B cell (primary cell): ENCODE data around the gene ARHGAP40. TPM values are rescaled to one million over a fixed set of nuclear protein-coding genes. Genes with fewer than 3 reads are reported as not detected.

Experiments
- ATAC-seq: fragments of 200-7000 bp; cut with Tn5 transposase; one replicate; pipeline ENCODE4 v1.10.0; 2021; ENCODE audit warnings: low read depth, mild to moderate bottlenecking, moderate number of reproducible peaks, moderate library complexity
- CTCF ChIA-PET: fragments of 350-600 bp; sonication (Branson Sonifier 250); formaldehyde crosslinking; loops from one replicate; lab custom pipeline; 2021; ENCODE audit warnings: antibody characterized with exemption, inconsistent platforms; lab: Charles Lee
- POLR2A ChIA-PET: fragments of 350-600 bp; sonication (Branson Sonifier 250); formaldehyde crosslinking; loops from one replicate; lab custom pipeline; 2021; ENCODE audit warnings: antibody characterized with exemption; lab: Charles Lee
- DNase-seq: peaks from one replicate; pipeline ENCODE4 v3.0.0; 2013
- H2AFZ ChIP-seq: 2 replicates; pipeline ENCODE4 v1.6.1; 2012; ENCODE audit warnings: mild to moderate bottlenecking, low read depth, low read length; ENCODE audit not compliant: insufficient read depth, poor library complexity, severe bottlenecking
- H3K27ac ChIP-seq, 2 donors: 1 replicate in 1 of 2; 2 replicates in 1 of 2; pipeline ENCODE4 v1.5.1; 2012 to 2013; ENCODE audit warnings: low read length in 2 of 2, mild to moderate bottlenecking in 2 of 2, moderate library complexity in 1 of 2
- H3K27me3 ChIP-seq, 4 experiments: fragments of 200-600 bp in 1 of 4; sonication (generic) in 1 of 4; replicated peaks in 1 of 4; 1 replicate in 2 of 4; 2 replicates in 2 of 4; pipeline versions ENCODE4 v1.6.1 to v1.7.0; 2013 to 2016; ENCODE audit warnings: low read length in 3 of 4, mild to moderate bottlenecking in 2 of 4, mixed read lengths in 1 of 4, moderate library complexity in 1 of 4; ENCODE audit not compliant: insufficient read depth in 4 of 4, control insufficient read depth in 3 of 4; ENCODE audit errors: control extremely low read depth in 1 of 4
- H3K36me3 ChIP-seq, 2 experiments: replicated peaks in 1 of 2; 1 replicate in 1 of 2; 2 replicates in 1 of 2; pipeline versions ENCODE4 v1.6.1 to v1.7.1; 2013; ENCODE audit warnings: low read length in 1 of 2; ENCODE audit not compliant: insufficient read depth in 2 of 2, control insufficient read depth in 1 of 2; ENCODE audit errors: control extremely low read depth in 1 of 2, extremely low read depth in 1 of 2
- H3K4me1 ChIP-seq, 2 donors: fragments of 200-600 bp in 1 of 2; sonication (generic) in 1 of 2; 1 replicate in 1 of 2; 2 replicates in 1 of 2; pipeline versions ENCODE4 v1.5.1 to v1.6.1; 2013 to 2017; ENCODE audit warnings: low read length in 2 of 2; ENCODE audit not compliant: control insufficient read depth in 2 of 2, insufficient read depth in 2 of 2
- H3K4me2 ChIP-seq: replicated peaks from 2 replicates; pipeline ENCODE3; 2012; ENCODE audit warnings: mild to moderate bottlenecking, low read depth, low read length; ENCODE audit not compliant: poor library complexity, severe bottlenecking
- H3K4me3 ChIP-seq, 5 experiments: fragments of 200-600 bp in 1 of 5; sonication (generic) in 1 of 5; 1 replicate in 3 of 5; 2 replicates in 2 of 5; pipeline versions ENCODE4 v1.5.1 to v1.7.0; 2011 to 2016; ENCODE audit warnings: low read length in 4 of 5, mild to moderate bottlenecking in 4 of 5, low read depth in 2 of 5, control low read depth in 1 of 5, moderate library complexity in 1 of 5; ENCODE audit not compliant: insufficient read depth in 1 of 5; ENCODE audit errors: control extremely low read depth in 1 of 5, extremely low read depth in 1 of 5
- H3K79me2 ChIP-seq: fragments of 200-600 bp; sonication (generic); one replicate; pipeline ENCODE4 v1.6.0; 2016; ENCODE audit warnings: low read length; ENCODE audit not compliant: control insufficient read depth, insufficient read depth
- H3K9ac ChIP-seq: fragments of 200-600 bp; sonication (generic); 2 replicates; pipeline ENCODE4 v1.6.1; 2017; ENCODE audit warnings: mild to moderate bottlenecking, low read length, moderate library complexity
- H3K9me3 ChIP-seq, 3 donors: one replicate each; pipeline versions ENCODE4 v1.6.1 to v1.7.1; 2013; ENCODE audit warnings: low read length in 2 of 3; ENCODE audit not compliant: control insufficient read depth in 2 of 3, insufficient read depth in 1 of 3; ENCODE audit errors: control extremely low read depth in 1 of 3
- H4K20me1 ChIP-seq: 2 replicates; pipeline ENCODE4 v1.6.0; 2012; ENCODE audit warnings: mild to moderate bottlenecking, low read length; ENCODE audit not compliant: insufficient read depth, control insufficient read depth, poor library complexity, severe bottlenecking
- H3K27ac Mint-ChIP-seq: one replicate; pipeline ENCODE4 v1.8.0; 2021; ENCODE audit warnings: mixed read lengths
- H3K27me3 Mint-ChIP-seq: one replicate; pipeline ENCODE4 v1.8.0; 2021; ENCODE audit warnings: mixed read lengths
- H3K4me1 Mint-ChIP-seq: one replicate; pipeline ENCODE4 v1.8.0; 2021; ENCODE audit warnings: mixed read lengths
- H3K4me3 Mint-ChIP-seq: one replicate; pipeline ENCODE4 v1.8.0; 2021; ENCODE audit warnings: mixed read lengths
- H3K9me3 Mint-ChIP-seq: one replicate; pipeline ENCODE4 v1.8.0; 2022; ENCODE audit warnings: mixed read lengths; ENCODE audit not compliant: insufficient read depth
- EZH2 ChIP-seq: IDR thresholded peaks from 2 replicates; pipeline ENCODE4 v1.6.1; 2012; ENCODE audit warnings: borderline replicate concordance, low read depth, mild to moderate bottlenecking, moderate library complexity, low read length; ENCODE audit not compliant: insufficient read depth, poor library complexity, severe bottlenecking
- WGBS: methylation state at CpG from one replicate; pipeline ENCODE4 v1.1.5; 2013; ENCODE audit warnings: missing lambda C conversion rate; ENCODE audit not compliant: insufficient coverage; 5-methylcytosine and 5-hydroxymethylcytosine counted together
- intact Hi-C: fragments of 100-400 bp; cut with micrococcal nuclease; formaldehyde crosslinking; loops from one replicate; pipeline ENCODE4 v1.10.0; 2022
- polyA plus RNA-seq: library from polyadenylated mRNA; depleted of rRNA; stranded (reverse); fragments of >200 nt; gene quantifications from 2 replicates; pipeline ENCODE4 v1.2.3, GENCODE V29; 2012
- total RNA-seq, 2 donors: library from RNA; stranded (reverse); fragments of 120-200 nt in 1 of 2; gene quantifications; 1 replicate in 1 of 2; 2 replicates in 1 of 2; pipeline versions ENCODE4 v1.2.3 to v1.2.4, GENCODE V29; 2013 to 2022
- TF ChIP-seq, protein P1 (sequence below): fragments of 200-600 bp; IDR thresholded peaks from one replicate; pipeline ENCODE4 v1.8.0; 2022; ENCODE audit warnings: antibody characterized with exemption, mild to moderate bottlenecking

Gene ARHGAP40
- total and polyA plus RNA-seq, 2 donors (not counting 1 experiment from before 2014, with no cell fraction given), result not detected

DNA sequence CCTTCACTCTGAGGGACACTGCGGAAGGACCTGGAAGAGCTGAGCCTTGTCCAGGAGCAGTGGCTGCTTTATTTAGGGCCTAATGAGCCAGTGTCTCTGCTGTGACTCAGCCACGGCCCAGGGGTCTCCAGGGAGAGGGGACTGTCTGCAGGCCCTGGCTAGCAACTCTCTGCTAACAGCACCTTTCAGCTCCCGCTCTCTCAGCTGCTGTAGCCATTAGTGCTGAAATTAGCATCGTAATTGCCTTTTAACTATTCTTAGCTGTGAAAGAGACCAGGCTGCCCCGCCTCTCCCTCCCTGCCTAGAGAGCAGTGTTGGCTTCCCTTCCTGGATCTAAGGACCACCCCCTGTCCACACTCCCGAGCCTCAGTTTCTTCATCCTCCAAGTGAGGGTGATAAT, 69.6 kb downstream of the ARHGAP40 start:
- TF ChIP-seq, protein P1, sequence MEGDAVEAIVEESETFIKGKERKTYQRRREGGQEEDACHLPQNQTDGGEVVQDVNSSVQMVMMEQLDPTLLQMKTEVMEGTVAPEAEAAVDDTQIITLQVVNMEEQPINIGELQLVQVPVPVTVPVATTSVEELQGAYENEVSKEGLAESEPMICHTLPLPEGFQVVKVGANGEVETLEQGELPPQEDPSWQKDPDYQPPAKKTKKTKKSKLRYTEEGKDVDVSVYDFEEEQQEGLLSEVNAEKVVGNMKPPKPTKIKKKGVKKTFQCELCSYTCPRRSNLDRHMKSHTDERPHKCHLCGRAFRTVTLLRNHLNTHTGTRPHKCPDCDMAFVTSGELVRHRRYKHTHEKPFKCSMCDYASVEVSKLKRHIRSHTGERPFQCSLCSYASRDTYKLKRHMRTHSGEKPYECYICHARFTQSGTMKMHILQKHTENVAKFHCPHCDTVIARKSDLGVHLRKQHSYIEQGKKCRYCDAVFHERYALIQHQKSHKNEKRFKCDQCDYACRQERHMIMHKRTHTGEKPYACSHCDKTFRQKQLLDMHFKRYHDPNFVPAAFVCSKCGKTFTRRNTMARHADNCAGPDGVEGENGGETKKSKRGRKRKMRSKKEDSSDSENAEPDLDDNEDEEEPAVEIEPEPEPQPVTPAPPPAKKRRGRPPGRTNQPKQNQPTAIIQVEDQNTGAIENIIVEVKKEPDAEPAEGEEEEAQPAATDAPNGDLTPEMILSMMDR, result no peak
- no peak for TF ChIP-seq EZH2
- no peaks in the 10 kb centered on the region for H3K36me3 ChIP-seq
- CTCF ChIA-PET, result no interaction called here
- H3K4me1 ChIP-seq, result peaks cover 10 to 17% of the 10 kb centered on the region in 2 donors
- WGBS, result 26% methylated on average over 4 of the region's 6 CpGs
- peaks cover 0 to 15% (median 0%) of the 10 kb centered on the region in 3 donors for H3K9me3 ChIP-seq
- ATAC-seq (no peak), DNase-seq (no peak)
- no peak overlapping the region for H3K4me3 Mint-ChIP-seq
- intact Hi-C loops, result no loop called here
- no peaks in the 10 kb centered on the region for H3K79me2 ChIP-seq
- no peaks in the 10 kb centered on the region for H4K20me1 ChIP-seq
- H3K27me3 ChIP-seq, result peaks cover 0 to 61% (median 21%) of the 10 kb centered on the region in 4 experiments
- H3K9ac ChIP-seq, result no peak overlapping the region
- no peak overlapping the region for H3K27ac ChIP-seq
- H3K27ac Mint-ChIP-seq, result no peak overlapping the region
- POLR2A ChIA-PET, result no interaction called here
- H3K9me3 Mint-ChIP-seq, result no peaks in the 10 kb centered on the region
- peaks cover 17% of the 10 kb centered on the region for H3K4me1 Mint-ChIP-seq
- H2AFZ ChIP-seq, result no peak overlapping the region
- no peak overlapping the region for H3K4me3 ChIP-seq
- H3K4me2 ChIP-seq, result no peak overlapping the region
- H3K27me3 Mint-ChIP-seq, result peaks cover 53% of the 10 kb centered on the region

DNA sequence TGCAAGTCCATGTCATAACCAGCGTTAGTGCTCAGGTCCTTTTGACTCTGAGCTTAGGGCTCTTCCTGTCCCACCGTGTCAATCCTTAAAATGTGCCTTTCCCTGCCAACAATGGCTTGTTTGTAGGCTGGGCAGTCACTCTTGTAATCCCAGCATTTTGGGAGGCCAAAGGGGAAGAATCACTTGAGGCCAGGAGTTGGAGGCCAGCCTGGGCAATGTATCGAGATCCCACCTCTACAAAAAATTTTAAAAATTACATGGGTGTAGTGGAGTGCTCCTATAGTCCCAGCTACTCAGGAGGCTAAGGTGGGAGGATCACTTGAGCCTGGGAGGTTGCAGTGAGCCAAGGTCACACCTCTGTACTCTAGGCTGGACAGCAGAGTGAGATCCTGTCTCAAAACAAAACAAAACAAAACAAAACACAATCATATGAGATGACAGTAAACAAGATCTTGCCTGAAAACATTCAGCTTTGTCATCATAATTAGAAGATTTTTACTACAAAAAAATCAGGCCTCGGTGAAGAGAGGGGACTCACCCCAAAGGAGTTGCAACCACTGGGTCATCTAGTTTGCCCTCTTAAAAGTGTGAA, 70.2 kb downstream of the ARHGAP40 start:
- intact Hi-C loops, result no loop called here
- TF ChIP-seq, protein P1, result no peak
- no peak for DNase-seq
- Mint-ChIP-seq H3K27ac (no peak overlapping the region), H3K4me3 (no peak overlapping the region), H3K27me3 (peaks cover 52% of the 10 kb centered on the region), H3K9me3 (no peaks in the 10 kb centered on the region), H3K4me1 (peaks cover 17% of the 10 kb centered on the region)
- no peaks in the 10 kb centered on the region for H3K36me3 ChIP-seq
- H3K79me2 ChIP-seq, result no peaks in the 10 kb centered on the region
- H2AFZ ChIP-seq, result no peak overlapping the region
- no peak overlapping the region for H3K4me2 ChIP-seq
- no peak overlapping the region for H3K27ac ChIP-seq
- no peak overlapping the region for H3K9ac ChIP-seq
- POLR2A ChIA-PET, result no interaction called here
- peaks cover 0 to 57% (median 21%) of the 10 kb centered on the region in 4 experiments for H3K27me3 ChIP-seq
- H3K4me3 ChIP-seq, result no peak overlapping the region
- WGBS, result no CpG with 5 or more reads among the region's 4 CpGs
- H3K9me3 ChIP-seq, result peaks cover 0 to 17% (median 0%) of the 10 kb centered on the region in 3 donors
- CTCF ChIA-PET, result no interaction called here
- ATAC-seq, result no peak
- no peaks in the 10 kb centered on the region for H4K20me1 ChIP-seq
- peaks cover 10 to 17% of the 10 kb centered on the region in 2 donors for H3K4me1 ChIP-seq
